Measurements from ENCODE around the gene SPO11. TPM values are rescaled to one million over a fixed set of nuclear protein-coding genes. Genes with fewer than 3 reads are reported as not detected.
A peak's percentile ranks its signal among the peaks of the same experiment; 100 is the strongest.

The SPO11 gene
- total and polyA plus RNA-seq, 2 donors (not counting 1 experiment from before 2014, with no cell fraction given), result not detected

- TF ChIP-seq CTCF (IDR thresholded peaks at IDR 0.05) (no peak), EZH2 (IDR thresholded peaks at IDR 0.05; ENCODE audit: borderline replicate concordance, insufficient read depth, low read depth, low read length, poor library complexity, severe bottlenecking) (no peak)
- CTCF ChIA-PET, result no interaction called here
Measured at GRCh38 chr20:57351042-57351783, 21.6 kb downstream of the SPO11 start, which contains the start of gene RAE1. Gene RAE1, plus strand, starts transcription at chr20:57351255. Its CDS starts 2,784 bp downstream, at chr20:57354039.

DNA sequence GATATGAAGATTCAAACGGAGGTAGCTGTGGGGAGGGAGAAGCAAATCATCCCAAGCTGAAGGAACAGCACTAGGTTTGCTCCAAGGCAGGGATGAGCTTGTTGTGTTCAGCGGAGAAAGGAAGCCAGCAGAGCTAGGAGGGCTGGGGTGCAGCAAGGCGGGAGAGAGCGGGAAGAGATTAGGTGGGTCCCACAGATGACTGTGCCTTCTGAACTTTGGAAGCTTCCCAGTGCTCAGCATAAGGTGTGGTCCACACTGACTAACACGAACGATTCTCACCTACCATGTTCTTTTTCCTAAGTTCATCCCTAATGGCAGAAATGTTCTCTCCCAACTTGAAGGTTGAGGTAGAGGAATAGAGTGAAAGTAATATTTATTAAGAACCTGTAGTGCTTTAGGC lies 22.7 kb downstream of the SPO11 start:
- H3K79me2 ChIP-seq (ENCODE audit: control insufficient read depth, insufficient read depth, low read length), result peaks cover 42% of the 10 kb centered on the region
- H3K9ac ChIP-seq (ENCODE audit: low read length), result no peak overlapping the region
- H3K4me3 Mint-ChIP-seq, result peak overlapping the region; percentile 92
- H3K27ac ChIP-seq (ENCODE audit: low read length in 2 of 2), result no peak overlapping the region
- H3K27ac Mint-ChIP-seq, result no peak overlapping the region
- H3K27me3 Mint-ChIP-seq, result no peaks in the 10 kb centered on the region
- POLR2A ChIA-PET, result no interaction called here
- CTCF ChIA-PET, result no interaction called here
- H3K4me1 ChIP-seq (ENCODE audit: control insufficient read depth in 2 of 2, insufficient read depth in 2 of 2, low read length in 2 of 2), result peaks cover 9 to 18% of the 10 kb centered on the region in 2 donors
- DNase-seq, result no peak
- H3K9me3 Mint-ChIP-seq (ENCODE audit: insufficient read depth), result no peaks in the 10 kb centered on the region
- H2AFZ ChIP-seq (ENCODE audit: insufficient read depth, low read depth, low read length, poor library complexity, severe bottlenecking), result no peak overlapping the region
- peaks cover 22% of the 10 kb centered on the region for H3K4me1 Mint-ChIP-seq
- 88% methylated on average over 3 of the region's 6 CpGs for WGBS (ENCODE audit: insufficient coverage)
- H3K4me3 ChIP-seq (ENCODE audit: control extremely low read depth in 1 of 5, extremely low read depth in 1 of 5, insufficient read depth in 1 of 5, low read depth in 2 of 5, low read length in 4 of 5), result no peak overlapping the region
- H3K27me3 ChIP-seq (replicated peaks in 1 of 4; ENCODE audit: control extremely low read depth in 1 of 4, control insufficient read depth in 3 of 4, insufficient read depth in 4 of 4, low read length in 3 of 4), result no peaks in the 10 kb centered on the region
- intact Hi-C loops (cut with micrococcal nuclease), result no loop called here
- peaks cover 14 to 39% of the 10 kb centered on the region in 2 experiments for H3K36me3 ChIP-seq (replicated peaks in 1 of 2; ENCODE audit: control extremely low read depth in 1 of 2, control insufficient read depth in 1 of 2, extremely low read depth in 1 of 2, insufficient read depth in 2 of 2, low read length in 1 of 2)
- H3K4me2 ChIP-seq (replicated peaks; ENCODE audit: low read depth, low read length, poor library complexity, severe bottlenecking), result peak overlapping the region; percentile 70
- ATAC-seq (ENCODE audit: low read depth), result no peak
- H4K20me1 ChIP-seq (ENCODE audit: control insufficient read depth, insufficient read depth, low read length, poor library complexity, severe bottlenecking), result peaks cover 38% of the 10 kb centered on the region
- no peak for TF ChIP-seq CTCF (IDR thresholded peaks at IDR 0.05)
- no peak for TF ChIP-seq EZH2 (IDR thresholded peaks at IDR 0.05; ENCODE audit: borderline replicate concordance, insufficient read depth, low read depth, low read length, poor library complexity, severe bottlenecking)
- no peaks in the 10 kb centered on the region for H3K9me3 ChIP-seq (ENCODE audit: control extremely low read depth in 1 of 3, control insufficient read depth in 2 of 3, insufficient read depth in 1 of 3, low read length in 2 of 3)

More at GRCh38 chr20:57351042-57351783, 21.6 kb downstream of the SPO11 start, which contains the start of gene RAE1:
- peak within 1 kb of the TSS; percentile 95 for H2AFZ ChIP-seq (ENCODE audit: insufficient read depth, low read depth, low read length, poor library complexity, severe bottlenecking)
- H3K27ac ChIP-seq (ENCODE audit: low read length in 2 of 2), result peak within 1 kb of the TSS; percentile 58 to 81
- Mint-ChIP-seq H3K27me3 (no peaks in the 10 kb centered on the region), H3K27ac (peak within 1 kb of the TSS; percentile 92), H3K4me1 (peaks cover 22% of the 10 kb centered on the region), H3K9me3 (ENCODE audit: insufficient read depth) (no peaks in the 10 kb centered on the region), H3K4me3 (peak within 1 kb of the TSS; percentile 92)
- DNase-seq, result peak; percentile 94
- no peaks in the 10 kb centered on the region for H3K9me3 ChIP-seq (ENCODE audit: control extremely low read depth in 1 of 3, control insufficient read depth in 2 of 3, insufficient read depth in 1 of 3, low read length in 2 of 3)
- H3K27me3 ChIP-seq (replicated peaks in 1 of 4; ENCODE audit: control extremely low read depth in 1 of 4, control insufficient read depth in 3 of 4, insufficient read depth in 4 of 4, low read length in 3 of 4), result no peaks in the 10 kb centered on the region
- peaks cover 42% of the 10 kb centered on the region for H3K79me2 ChIP-seq (ENCODE audit: control insufficient read depth, insufficient read depth, low read length)
- H3K36me3 ChIP-seq (replicated peaks in 1 of 2; ENCODE audit: control extremely low read depth in 1 of 2, control insufficient read depth in 1 of 2, extremely low read depth in 1 of 2, insufficient read depth in 2 of 2, low read length in 1 of 2), result peaks cover 12 to 36% of the 10 kb centered on the region in 2 experiments
- H4K20me1 ChIP-seq (ENCODE audit: control insufficient read depth, insufficient read depth, low read length, poor library complexity, severe bottlenecking), result peaks cover 38% of the 10 kb centered on the region
- ATAC-seq (ENCODE audit: low read depth), result peak; percentile 84
- H3K4me1 ChIP-seq (ENCODE audit: control insufficient read depth in 2 of 2, insufficient read depth in 2 of 2, low read length in 2 of 2), result peaks cover 9 to 18% of the 10 kb centered on the region in 2 donors
- intact Hi-C loops (cut with micrococcal nuclease), result loop anchor here (2.0 kb wide), 2 partner anchors 40 to 48 kb away; partner anchors contain the start of gene RBM38
- H3K4me2 ChIP-seq (replicated peaks; ENCODE audit: low read depth, low read length, poor library complexity, severe bottlenecking), result peak within 1 kb of the TSS; percentile 70
- H3K9ac ChIP-seq (ENCODE audit: low read length), result peak within 1 kb of the TSS; percentile 85
- WGBS (ENCODE audit: insufficient coverage), result under 1% methylated on average over 64 of the region's 64 CpGs
- peak within 1 kb of the TSS; percentile 68 to 99 (median 89) for H3K4me3 ChIP-seq (ENCODE audit: control extremely low read depth in 1 of 5, extremely low read depth in 1 of 5, insufficient read depth in 1 of 5, low read depth in 2 of 5, low read length in 4 of 5)
- POLR2A ChIA-PET, result no interaction called here
